ENCODE results near the gene PABPC1L.

DNA sequence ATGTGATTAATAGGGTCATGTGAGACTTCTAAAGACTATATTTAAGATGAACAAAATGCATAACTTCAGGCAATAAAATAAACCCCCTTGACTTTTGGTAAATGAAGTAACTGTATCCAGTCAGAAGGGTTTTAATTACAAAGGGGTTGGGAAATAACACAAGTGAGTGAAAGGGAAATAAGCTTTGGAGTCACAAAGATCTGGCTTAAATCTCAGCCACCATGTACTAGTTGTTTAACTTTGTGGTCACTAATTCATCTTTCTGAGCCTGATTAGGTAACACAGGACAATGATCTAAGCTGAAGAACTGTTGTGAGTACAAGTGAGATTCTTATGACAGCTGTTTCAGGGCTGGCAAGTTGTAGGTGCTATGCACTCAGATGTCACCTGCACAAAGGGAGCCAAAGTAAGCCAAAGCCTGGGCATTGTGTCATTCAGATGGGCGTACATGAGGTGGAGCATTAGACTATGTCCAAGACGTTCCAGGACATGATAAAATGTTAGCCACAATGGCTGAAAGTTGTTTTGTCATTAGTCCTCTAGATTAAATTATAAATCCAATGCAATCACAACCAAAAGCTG lies 36.5 kb downstream of the PABPC1L start:
- TF ChIP-seq, protein P1, sequence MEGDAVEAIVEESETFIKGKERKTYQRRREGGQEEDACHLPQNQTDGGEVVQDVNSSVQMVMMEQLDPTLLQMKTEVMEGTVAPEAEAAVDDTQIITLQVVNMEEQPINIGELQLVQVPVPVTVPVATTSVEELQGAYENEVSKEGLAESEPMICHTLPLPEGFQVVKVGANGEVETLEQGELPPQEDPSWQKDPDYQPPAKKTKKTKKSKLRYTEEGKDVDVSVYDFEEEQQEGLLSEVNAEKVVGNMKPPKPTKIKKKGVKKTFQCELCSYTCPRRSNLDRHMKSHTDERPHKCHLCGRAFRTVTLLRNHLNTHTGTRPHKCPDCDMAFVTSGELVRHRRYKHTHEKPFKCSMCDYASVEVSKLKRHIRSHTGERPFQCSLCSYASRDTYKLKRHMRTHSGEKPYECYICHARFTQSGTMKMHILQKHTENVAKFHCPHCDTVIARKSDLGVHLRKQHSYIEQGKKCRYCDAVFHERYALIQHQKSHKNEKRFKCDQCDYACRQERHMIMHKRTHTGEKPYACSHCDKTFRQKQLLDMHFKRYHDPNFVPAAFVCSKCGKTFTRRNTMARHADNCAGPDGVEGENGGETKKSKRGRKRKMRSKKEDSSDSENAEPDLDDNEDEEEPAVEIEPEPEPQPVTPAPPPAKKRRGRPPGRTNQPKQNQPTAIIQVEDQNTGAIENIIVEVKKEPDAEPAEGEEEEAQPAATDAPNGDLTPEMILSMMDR (IDR thresholded peaks at IDR 0.05), result no peak
- no peak for TF ChIP-seq ZFX (IDR thresholded peaks at IDR 0.05; ENCODE audit: borderline replicate concordance)
